ENCODE measurements around the gene RBM20.
"Not testable (repeated sequence)": the region's sequence is repeated elsewhere in the genome, so short reads cannot be mapped to it uniquely, and the experiment has no call there.

The RBM20 gene

GRCh38 chr10:110708776-110709443, 64.8 kb downstream of the RBM20 start:
- DNase-seq = no peak

DNA sequence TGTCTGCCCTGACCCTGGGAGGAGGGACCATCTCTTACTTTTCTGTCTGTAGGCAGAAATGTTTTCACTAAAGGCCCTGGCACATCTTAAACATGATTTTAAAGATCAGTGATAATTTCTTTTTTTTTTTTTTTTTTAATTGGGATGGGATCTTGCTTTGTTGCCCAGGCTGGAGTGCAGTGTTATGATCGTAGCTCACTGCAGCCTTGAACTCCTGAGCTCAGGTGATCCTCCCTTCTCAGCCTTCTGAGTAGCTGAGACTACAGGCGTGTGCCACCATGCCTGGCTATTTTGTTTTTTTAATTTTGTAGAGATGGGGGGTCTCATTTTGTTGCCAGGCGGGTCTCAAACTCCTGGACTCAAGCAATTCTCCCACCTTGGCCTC, 65.3 kb downstream of the RBM20 start:
- no peak for DNase-seq

- no peak for DNase-seq
Measured at GRCh38 chr10:110709964-110710587, 65.9 kb downstream of the RBM20 start.

- DNase-seq = no peak
Measured at GRCh38 chr10:110710621-110711020, 66.5 kb downstream of the RBM20 start.

GRCh38 chr10:110711382-110711781, 67.2 kb downstream of the RBM20 start:
- DNase-seq = no peak

GRCh38 chr10:110714356-110714755, 70.2 kb downstream of the RBM20 start:
- no peak for DNase-seq

DNA sequence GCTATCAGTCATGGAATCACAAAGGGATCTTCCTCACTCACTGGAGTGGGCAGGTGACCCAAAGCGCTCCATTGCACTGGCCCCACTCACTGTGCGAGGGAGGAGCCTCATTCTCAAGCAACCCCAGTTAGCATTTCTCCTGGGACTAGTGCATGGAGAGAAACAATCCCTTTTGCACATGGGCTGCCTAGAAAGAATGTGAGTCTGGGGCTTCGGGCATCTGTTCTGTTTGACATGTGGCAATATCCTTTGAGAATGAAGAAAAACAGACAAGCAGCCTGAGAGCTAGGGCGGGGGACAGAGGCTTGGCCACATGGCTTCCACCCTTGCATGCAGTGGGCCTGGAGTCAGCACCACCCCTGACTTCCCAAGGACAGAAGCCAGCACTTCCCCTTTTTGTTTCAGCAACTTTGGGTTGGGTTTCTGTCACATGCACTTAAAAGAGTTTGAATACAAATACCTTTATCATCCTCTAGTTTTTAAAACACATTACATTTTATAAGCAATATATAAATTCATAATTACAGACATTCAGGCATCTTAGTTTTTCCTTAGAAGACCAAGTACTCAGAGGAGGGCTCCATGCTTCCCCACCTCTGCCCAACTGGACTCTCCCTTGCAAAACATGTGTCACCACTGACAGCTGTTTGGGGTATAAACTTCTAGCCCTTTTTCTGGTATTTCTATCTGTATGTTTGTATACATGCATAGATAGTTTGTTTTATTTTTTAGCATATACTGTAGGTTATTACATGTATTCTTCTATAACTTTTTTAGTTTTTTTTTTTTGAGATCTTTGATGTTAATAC, 73.8 kb downstream of the RBM20 start:
- no peak for DNase-seq

GRCh38 chr10:110721406-110722038, 77.4 kb downstream of the RBM20 start:
- no peak for DNase-seq

GRCh38 chr10:110723224-110723891, 79.2 kb downstream of the RBM20 start:
- DNase-seq = no peak

GRCh38 chr10:110724116-110724921, 80.2 kb downstream of the RBM20 start:
- no peak for DNase-seq

DNA sequence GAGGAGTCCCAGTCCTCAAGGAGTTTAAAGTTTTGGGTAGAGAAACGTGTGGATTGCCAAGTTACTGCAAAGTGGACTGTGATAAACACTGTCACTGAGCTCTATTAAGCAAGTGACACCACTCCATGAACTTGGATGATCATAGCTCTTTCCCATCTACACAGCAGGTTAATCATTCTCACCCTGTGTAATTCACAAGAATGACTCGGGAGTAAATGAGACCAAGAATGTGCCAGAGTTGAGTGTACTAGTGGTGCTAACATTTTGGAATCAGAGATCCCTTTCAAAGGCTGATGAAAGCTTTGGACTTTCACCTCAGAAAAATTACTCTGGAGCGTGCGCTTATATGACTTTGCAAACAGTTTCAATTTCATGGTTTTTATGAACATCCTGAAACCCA, 80.8 kb downstream of the RBM20 start:
- DNase-seq = no peak

GRCh38 chr10:110725801-110726630, 81.9 kb downstream of the RBM20 start:
- DNase-seq = no peak

DNA sequence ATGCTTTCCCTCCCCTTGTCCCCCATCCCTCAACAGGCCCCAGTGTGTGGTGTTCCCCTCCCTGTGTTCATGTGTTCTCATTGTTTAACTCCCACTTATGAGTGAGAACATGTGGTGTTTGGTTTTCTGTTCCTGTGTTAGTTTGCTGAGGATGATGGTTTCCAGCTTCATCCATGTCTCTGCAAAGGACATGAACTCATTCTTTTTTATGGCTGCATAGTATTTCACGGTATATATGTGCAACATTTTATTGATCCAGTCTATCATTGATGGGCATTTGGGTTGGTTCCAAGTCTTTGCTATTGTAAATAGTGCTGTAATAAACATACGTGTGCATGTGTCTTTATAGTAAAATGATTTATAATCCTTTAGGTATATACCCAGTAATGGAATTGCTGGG, 83.6 kb downstream of the RBM20 start:
- DNase-seq = not testable (repeated sequence)

DNA sequence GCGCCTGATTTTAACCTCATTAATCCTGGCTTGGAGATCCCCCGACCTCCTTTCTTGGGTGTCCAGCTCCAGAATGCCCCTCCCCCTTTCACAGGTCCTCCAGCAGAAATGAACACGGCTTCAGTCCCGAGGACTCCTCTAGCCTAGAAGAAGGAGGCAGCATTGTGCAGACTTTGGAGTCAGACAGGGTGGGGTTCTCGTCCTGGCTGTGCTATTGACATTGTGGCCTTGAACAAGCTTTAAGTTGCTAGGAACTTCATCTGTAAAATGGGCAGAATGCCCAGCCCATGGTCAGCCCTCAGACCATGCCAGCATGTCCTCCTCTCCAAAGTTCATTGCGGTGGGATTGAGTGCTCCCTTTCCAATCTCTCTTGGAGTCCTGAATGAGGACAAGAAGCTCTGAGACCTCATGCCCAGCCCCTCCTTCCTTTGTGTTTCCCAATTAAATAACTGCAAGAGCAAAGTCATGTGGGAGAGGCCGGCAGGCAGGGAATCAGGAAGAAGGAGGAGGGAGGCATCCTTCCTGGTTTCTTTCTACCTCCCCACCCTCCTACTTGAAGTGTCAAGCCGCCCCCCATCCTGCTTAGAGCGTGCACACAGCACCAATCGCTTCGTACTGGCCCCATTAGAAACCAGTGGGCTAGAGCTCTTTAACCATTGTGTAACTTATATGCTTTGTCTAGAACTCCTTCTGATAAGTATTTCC, 86.4 kb downstream of the RBM20 start:
- no peak for DNase-seq

DNA sequence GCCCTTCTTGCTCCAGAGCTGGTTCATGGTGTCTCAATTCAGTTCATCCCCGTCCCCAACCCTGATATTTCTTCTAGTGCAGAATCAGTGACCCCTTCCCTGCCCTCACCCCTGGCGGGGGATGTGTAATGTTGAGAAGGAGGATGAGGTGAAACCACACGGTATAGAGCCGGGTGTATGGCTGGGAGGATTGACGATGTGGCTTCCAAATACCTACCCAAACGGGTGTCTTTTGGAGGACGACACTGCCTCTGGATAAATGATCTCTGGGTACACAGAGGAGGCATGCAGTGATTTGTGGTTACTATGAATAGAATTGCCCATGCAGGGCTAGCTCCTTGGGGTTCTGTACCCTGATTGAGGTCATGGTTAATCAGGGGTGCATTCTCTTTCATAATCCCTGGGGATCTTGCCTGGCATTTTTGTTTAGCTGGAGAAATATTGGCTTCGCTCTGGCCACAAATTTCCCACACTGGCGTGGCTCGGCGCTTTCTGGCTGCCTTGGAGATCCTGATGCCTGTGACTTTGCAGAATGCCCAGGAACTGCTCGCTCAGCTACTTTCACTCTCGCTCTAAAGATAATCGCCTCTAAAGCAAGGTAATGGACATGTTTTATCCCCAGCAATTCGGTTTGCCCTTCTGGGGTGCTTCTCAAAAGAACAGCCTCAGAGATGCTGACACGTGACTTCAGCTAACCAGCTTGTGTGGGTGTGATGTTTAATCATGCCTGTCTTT, 89.2 kb downstream of the RBM20 start:
- no peak for DNase-seq

DNA sequence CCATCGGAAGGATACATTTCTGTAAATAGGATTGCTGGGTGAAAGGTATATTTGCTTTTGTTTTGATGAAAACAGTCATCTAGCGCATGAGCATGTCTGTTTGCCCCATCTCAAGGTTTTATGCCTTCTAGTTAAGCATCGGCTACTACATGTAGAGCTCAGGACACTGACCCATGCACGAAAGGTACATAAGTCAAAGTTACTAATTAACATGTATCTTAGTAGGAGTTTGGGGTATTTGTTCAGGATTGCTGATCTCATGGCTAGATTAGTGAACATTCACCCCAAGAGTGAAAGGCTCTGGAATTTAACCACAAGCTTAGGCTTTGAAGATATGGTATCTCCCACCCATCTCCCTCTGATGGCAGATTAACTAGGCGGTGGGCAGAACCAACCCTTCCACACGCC, 91.5 kb downstream of the RBM20 start:
- no peak for DNase-seq

DNA sequence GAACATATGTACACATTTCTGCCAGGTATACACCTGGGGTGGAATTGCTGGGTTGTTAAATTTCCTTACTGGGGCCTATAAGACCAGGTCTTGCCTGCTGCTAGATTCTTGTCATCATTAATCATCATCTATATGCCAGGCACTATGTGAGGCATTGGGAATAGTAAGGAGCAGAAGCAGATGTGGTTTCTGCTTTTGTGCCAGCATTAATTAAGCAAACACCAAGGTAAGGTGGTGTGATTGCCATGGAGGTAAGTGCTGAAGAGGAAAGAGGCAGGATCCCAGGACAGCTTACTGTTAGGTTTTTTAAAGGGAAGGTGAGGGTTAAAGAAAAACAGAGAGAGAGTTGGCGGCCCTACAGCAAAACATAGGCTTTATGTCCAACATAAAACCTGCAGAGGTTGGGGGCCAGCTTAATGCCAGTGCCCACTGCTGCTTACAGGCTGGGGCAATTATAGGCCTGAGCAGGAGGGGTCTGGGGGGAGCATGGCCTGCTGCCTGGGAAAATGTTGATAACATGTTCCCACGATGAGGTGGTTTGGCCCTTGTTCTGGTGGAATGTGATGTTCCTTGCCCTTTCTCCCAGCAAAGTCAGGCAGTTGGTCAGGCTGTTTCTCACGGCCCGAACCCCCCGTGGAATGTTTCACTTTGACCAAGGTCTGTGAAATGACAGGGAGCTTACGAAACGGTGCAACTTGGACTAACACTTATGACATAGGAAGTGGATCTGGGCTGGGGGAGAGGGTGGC, 93.9 kb downstream of the RBM20 start:
- no peak for DNase-seq

DNA sequence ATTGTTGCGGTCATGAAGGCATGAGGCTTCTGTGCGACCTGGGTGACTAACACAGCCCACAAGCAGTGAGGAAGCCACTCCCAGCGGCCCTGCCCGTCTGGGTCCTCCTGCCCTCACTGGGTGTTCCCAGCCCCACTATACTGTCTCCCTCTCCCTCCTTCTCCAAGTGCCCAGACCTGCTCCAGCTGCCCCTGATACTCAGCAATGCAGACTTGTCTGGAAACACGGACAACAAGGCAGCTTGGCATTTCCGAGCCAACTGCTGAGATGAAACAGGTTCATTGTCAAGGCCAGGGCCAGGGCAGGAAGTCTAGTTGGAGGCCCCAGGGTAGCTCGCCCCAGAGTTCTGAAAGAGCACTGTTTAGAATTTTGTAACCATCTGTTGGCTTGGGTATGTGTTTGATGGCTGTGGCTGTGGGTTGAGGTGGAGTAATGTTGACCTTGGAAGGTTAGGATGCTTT, 95.7 kb downstream of the RBM20 start:
- peak; percentile 45 for DNase-seq

DNA sequence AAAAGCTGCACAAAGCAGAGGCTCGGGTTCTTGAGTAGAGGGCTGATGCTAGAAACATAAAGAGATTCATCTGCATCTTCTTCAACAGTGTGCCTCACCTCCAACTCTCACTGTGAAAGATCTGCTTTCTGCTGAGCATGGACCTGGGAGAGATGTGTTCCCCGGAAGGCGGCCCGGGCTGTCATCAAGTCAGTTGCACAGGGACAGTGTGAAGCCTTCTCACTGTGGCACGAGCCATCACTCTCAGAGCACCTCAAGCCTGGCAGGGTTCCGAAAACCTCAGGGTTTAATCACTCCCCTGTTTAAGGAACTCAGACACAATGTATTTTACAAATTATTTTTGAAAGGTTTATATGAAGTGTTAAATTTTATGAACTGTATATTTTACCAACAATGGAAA, 98.7 kb downstream of the RBM20 start:
- no peak for DNase-seq
